Measurements from ENCODE around the gene SUN2. TPM values are rescaled to one million over a fixed set of nuclear protein-coding genes. Genes with fewer than 3 reads are reported as not detected.

Gene SUN2
- total and polyA plus RNA-seq, 2 of the 4 experiments (the other 2 are of a cell fraction), result 27.8 to 50.0 TPM

DNA sequence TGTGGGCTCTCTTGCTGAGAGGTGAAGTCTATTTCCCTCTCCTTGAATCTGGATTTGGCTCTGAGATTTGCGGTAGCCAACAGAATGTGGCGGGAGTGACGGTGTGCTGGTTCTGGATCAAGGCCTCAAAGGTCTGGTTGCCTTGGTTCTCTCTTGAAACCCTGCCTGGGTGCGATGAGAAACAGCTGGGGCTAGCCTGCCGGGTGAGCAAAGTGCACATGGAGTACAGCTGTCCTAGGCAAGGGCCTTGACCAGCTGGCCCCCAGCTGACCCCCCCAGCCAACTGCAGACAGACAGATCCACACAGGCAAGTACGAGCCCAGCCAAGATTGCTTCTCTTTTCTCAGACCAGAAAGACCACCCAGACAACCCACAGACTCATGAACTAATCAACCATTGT is 10.8 kb downstream of the SUN2 start:
- TF ChIP-seq CEBPB (IDR thresholded peaks at IDR 0.05; ENCODE audit: low read depth, low read length), result no peak
- no peak for TF ChIP-seq RCOR1 (IDR thresholded peaks at IDR 0.05; ENCODE audit: insufficient replicate concordance, low read length)
- no peak for TF ChIP-seq SMC3 (IDR thresholded peaks at IDR 0.05; ENCODE audit: low read depth, low read length)
- TF ChIP-seq, protein P1, sequence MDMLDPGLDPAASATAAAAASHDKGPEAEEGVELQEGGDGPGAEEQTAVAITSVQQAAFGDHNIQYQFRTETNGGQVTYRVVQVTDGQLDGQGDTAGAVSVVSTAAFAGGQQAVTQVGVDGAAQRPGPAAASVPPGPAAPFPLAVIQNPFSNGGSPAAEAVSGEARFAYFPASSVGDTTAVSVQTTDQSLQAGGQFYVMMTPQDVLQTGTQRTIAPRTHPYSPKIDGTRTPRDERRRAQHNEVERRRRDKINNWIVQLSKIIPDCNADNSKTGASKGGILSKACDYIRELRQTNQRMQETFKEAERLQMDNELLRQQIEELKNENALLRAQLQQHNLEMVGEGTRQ (IDR thresholded peaks at IDR 0.05; ENCODE audit: low read depth, low read length), result no peak
- no peak for TF ChIP-seq FOS (IDR thresholded peaks at IDR 0.05; ENCODE audit: low read depth, low read length)
- TF ChIP-seq MXI1 (IDR thresholded peaks at IDR 0.05; ENCODE audit: borderline replicate concordance, low read depth, low read length), result no peak
- TF ChIP-seq, protein P2, sequence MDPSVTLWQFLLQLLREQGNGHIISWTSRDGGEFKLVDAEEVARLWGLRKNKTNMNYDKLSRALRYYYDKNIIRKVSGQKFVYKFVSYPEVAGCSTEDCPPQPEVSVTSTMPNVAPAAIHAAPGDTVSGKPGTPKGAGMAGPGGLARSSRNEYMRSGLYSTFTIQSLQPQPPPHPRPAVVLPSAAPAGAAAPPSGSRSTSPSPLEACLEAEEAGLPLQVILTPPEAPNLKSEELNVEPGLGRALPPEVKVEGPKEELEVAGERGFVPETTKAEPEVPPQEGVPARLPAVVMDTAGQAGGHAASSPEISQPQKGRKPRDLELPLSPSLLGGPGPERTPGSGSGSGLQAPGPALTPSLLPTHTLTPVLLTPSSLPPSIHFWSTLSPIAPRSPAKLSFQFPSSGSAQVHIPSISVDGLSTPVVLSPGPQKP (IDR thresholded peaks at IDR 0.05; ENCODE audit: borderline replicate concordance, low read depth, low read length), result no peak
- TF ChIP-seq MAZ (IDR thresholded peaks at IDR 0.05; ENCODE audit: borderline replicate concordance, low read depth, low read length), result no peak
- no peak for TF ChIP-seq RFX5 (IDR thresholded peaks at IDR 0.05; ENCODE audit: low read depth, low read length)
- TF ChIP-seq CHD1 (IDR thresholded peaks at IDR 0.05; ENCODE audit: low read depth, low read length), result no peak
- TF ChIP-seq POLR2A (IDR thresholded peaks at IDR 0.05; ENCODE audit: low read depth, low read length), result no peak
- Histone ChIP-seq H3K9me1 (ENCODE audit: insufficient read depth, low read length) (peaks cover 4% of the 10 kb centered on the region; the same call in 1 of the 2 replicates), H3K18ac (ENCODE audit: low read depth, low read length) (no peak overlapping the region), H3K27ac (ENCODE audit: insufficient read depth, low read length) (no peak overlapping the region), H2AK9ac (replicated peaks; ENCODE audit: low read depth, low read length, poor library complexity) (peak overlapping the region; percentile 55), H3K4ac (ENCODE audit: low read depth, low read length) (no peak overlapping the region), H3K9ac (ENCODE audit: low read depth, low read length) (no peak overlapping the region), H4K91ac (ENCODE audit: insufficient read depth, low read depth, low read length) (no peak overlapping the region), H3K27me3 (ENCODE audit: control insufficient read depth, insufficient read depth, low read length) (no peaks in the 10 kb centered on the region), H3K14ac (replicated peaks; ENCODE audit: low read depth, low read length) (no peak overlapping the region), H2BK5ac (ENCODE audit: low read depth, low read length, poor library complexity, severe bottlenecking) (no peak overlapping the region), H3K4me3 (ENCODE audit: insufficient read depth, low read depth, low read length) (no peak overlapping the region), H4K5ac (ENCODE audit: low read depth, low read length) (no peak overlapping the region), H3K36me3 (ENCODE audit: control insufficient read depth, insufficient read depth, low read length) (peaks cover 66% of the 10 kb centered on the region), H2BK15ac (ENCODE audit: low read depth, low read length) (no peak overlapping the region), H3K4me1 (ENCODE audit: control insufficient read depth, insufficient read depth, low read length) (peaks cover 1% of the 10 kb centered on the region; the same call in 1 of the 2 replicates), H2AFZ (replicated peaks; ENCODE audit: low read length, poor library complexity) (no peak overlapping the region), H4K8ac (ENCODE audit: low read depth in 2 of 2, low read length in 2 of 2) (no peak overlapping the region), H4K20me1 (ENCODE audit: insufficient read depth, low read length) (no peaks in the 10 kb centered on the region), H2BK120ac (ENCODE audit: low read depth, low read length) (no peak overlapping the region), H3K4me2 (ENCODE audit: low read depth, low read length) (no peak overlapping the region), H3K79me1 (ENCODE audit: low read depth in 1 of 2, low read length in 2 of 2) (peaks cover 9 to 27% of the 10 kb centered on the region in 2 experiments; a peak in 1 of 4 replicates), H3K23ac (ENCODE audit: low read depth, low read length) (no peak overlapping the region), H2AK5ac (ENCODE audit: low read depth, low read length) (no peak overlapping the region), H3K56ac (ENCODE audit: extremely low read depth, insufficient read depth, low read length) (no peak overlapping the region), H3K9me3 (ENCODE audit: control insufficient read depth, insufficient read depth, low read length) (no peaks in the 10 kb centered on the region), H2BK20ac (ENCODE audit: low read depth, low read length) (no peak overlapping the region)
- ChIA-PET POLR2A (ENCODE audit: unreplicated experiment) (no interaction called here), CTCF (no interaction called here)
- DNase-seq (no peak), ATAC-seq (ENCODE audit: low read depth) (no peak)
- intact Hi-C loops (cut with micrococcal nuclease), result no loop called here
- in situ Hi-C loops (cut with MboI; ENCODE audit: low sequenced_read_pairs), result no loop called here
- no TSS peak for BruUV-seq (replicated peaks)
- WGBS, 2 experiments (ENCODE audit: extremely low coverage in 2 of 2, insufficient read length in 1 of 2), result 100% methylated on average over 1 of the region's 6 CpGs; no CpG with 5 or more reads in 1 of the 2 experiments
- dilution Hi-C loops (cut with HindIII; ENCODE audit: low sequenced_read_pairs, unreplicated experiment), result no loop called here
